Transverse colon (tissue), 4 donors: Measurements from ENCODE around the gene HOXC9.

ENCODE experiments used
- EP300 ChIP-seq: sonication (generic); formaldehyde crosslinking; IDR thresholded peaks from one replicate; pipeline ENCODE4 v1.6.1; 2017; ENCODE audit warnings: antibody characterized with exemption, low read depth
- POLR2A ChIP-seq: fragments of 450-650 bp; IDR thresholded peaks from one replicate; pipeline ENCODE4 v1.6.1; 2016; ENCODE audit warnings: antibody characterized with exemption, mild to moderate bottlenecking, moderate library complexity
- POLR2AphosphoS5 ChIP-seq, 3 donors: sonication (generic); formaldehyde crosslinking; IDR thresholded peaks; one replicate each; pipeline ENCODE4 v1.6.1; 2016; ENCODE audit warnings: antibody characterized with exemption in 3 of 3
- TF ChIP-seq, protein P1 (sequence below), 5 experiments: fragments of 200-600 bp in 3 of 5; fragments of 450-650 bp in 2 of 5; sonication (generic) in 3 of 5; IDR thresholded peaks; 1 replicate in 2 of 5; 2 replicates in 3 of 5; pipeline ENCODE4 v1.5.1; 2016 to 2017; ENCODE audit warnings: antibody characterized with exemption in 5 of 5, inconsistent platforms in 3 of 5, mild to moderate bottlenecking in 2 of 5, moderate library complexity in 1 of 5

DNA sequence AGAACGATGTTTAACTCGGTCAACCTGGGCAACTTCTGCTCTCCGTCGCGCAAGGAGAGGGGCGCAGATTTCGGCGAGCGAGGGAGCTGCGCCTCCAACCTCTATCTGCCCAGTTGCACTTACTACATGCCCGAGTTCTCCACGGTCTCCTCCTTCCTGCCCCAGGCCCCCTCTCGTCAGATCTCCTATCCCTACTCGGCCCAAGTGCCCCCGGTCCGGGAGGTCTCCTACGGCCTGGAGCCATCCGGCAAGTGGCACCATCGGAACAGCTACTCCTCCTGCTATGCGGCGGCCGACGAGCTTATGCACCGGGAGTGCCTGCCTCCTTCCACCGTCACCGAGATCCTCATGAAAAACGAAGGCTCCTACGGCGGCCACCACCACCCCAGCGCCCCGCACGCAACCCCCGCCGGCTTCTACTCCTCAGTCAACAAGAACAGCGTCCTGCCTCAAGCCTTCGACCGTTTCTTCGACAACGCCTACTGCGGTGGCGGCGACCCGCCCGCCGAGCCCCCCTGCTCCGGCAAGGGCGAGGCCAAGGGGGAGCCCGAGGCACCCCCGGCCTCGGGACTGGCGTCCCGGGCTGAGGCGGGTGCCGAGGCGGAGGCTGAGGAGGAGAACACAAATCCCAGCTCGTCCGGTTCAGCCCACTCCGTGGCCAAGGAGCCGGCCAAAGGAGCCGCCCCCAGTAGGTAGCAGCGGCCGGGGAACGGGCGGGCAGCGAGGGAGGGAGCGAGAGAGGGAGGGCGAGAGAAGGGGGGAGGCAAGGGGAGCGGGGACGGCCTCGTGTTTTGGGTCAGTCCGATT is 26.5 kb upstream of the HOXC9 start:
- TF ChIP-seq EP300 (no peak), POLR2A (no peak), POLR2AphosphoS5 (IDR thresholded peaks at IDR 0.05) (no peak)
- TF ChIP-seq, protein P1, sequence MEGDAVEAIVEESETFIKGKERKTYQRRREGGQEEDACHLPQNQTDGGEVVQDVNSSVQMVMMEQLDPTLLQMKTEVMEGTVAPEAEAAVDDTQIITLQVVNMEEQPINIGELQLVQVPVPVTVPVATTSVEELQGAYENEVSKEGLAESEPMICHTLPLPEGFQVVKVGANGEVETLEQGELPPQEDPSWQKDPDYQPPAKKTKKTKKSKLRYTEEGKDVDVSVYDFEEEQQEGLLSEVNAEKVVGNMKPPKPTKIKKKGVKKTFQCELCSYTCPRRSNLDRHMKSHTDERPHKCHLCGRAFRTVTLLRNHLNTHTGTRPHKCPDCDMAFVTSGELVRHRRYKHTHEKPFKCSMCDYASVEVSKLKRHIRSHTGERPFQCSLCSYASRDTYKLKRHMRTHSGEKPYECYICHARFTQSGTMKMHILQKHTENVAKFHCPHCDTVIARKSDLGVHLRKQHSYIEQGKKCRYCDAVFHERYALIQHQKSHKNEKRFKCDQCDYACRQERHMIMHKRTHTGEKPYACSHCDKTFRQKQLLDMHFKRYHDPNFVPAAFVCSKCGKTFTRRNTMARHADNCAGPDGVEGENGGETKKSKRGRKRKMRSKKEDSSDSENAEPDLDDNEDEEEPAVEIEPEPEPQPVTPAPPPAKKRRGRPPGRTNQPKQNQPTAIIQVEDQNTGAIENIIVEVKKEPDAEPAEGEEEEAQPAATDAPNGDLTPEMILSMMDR (IDR thresholded peaks at IDR 0.05): no peak
